Neural crest cell (in vitro differentiated cells): ENCODE results near the gene SMIM24. TPM values are rescaled to one million over a fixed set of nuclear protein-coding genes. Genes with fewer than 3 reads are reported as not detected.
"Not testable (repeated sequence)": the region's sequence is repeated elsewhere in the genome, so short reads cannot be mapped to it uniquely, and the experiment has no call there.

Source experiments
- DNase-seq: peaks from one replicate; pipeline ENCODE4 v3.0.0; 2021; ENCODE audit warnings: low read depth, mixed read lengths, low spot score
- H3K27ac Mint-ChIP-seq: one replicate; pipeline ENCODE4 v1.8.0; 2021; ENCODE audit warnings: mild to moderate bottlenecking, mixed read lengths; ENCODE audit not compliant: unreplicated experiment
- H3K27me3 Mint-ChIP-seq: 2 replicates; pipeline ENCODE4 v1.8.0; 2021; ENCODE audit warnings: low read depth, mild to moderate bottlenecking, mixed read lengths
- H3K36me3 Mint-ChIP-seq: 2 replicates; pipeline ENCODE4 v1.8.0; 2021; ENCODE audit warnings: low read depth, mild to moderate bottlenecking, mixed read lengths
- H3K4me1 Mint-ChIP-seq: 2 replicates; pipeline ENCODE4 v1.8.0; 2021; ENCODE audit warnings: mixed read lengths
- H3K4me3 Mint-ChIP-seq: one replicate; pipeline ENCODE4 v1.8.0; 2021; ENCODE audit warnings: mild to moderate bottlenecking, mixed read lengths
- H3K9me3 Mint-ChIP-seq: 2 replicates; pipeline ENCODE4 v1.8.0; 2021; ENCODE audit warnings: mixed read lengths
- total RNA-seq: library from RNA; stranded (reverse); gene quantifications from 2 replicates; pipeline ENCODE4 v1.2.1, GENCODE V29; 2021
- TF ChIP-seq, protein P1 (sequence below): fragments of 200-600 bp; sonication (generic); conservative IDR thresholded peaks from 2 replicates; pipeline ENCODE4 v1.5.0; 2021; ENCODE audit warnings: antibody characterized with exemption, mild to moderate bottlenecking

SMIM24 gene
- total RNA-seq, 1 donor from 2014 or later = not detected

DNA sequence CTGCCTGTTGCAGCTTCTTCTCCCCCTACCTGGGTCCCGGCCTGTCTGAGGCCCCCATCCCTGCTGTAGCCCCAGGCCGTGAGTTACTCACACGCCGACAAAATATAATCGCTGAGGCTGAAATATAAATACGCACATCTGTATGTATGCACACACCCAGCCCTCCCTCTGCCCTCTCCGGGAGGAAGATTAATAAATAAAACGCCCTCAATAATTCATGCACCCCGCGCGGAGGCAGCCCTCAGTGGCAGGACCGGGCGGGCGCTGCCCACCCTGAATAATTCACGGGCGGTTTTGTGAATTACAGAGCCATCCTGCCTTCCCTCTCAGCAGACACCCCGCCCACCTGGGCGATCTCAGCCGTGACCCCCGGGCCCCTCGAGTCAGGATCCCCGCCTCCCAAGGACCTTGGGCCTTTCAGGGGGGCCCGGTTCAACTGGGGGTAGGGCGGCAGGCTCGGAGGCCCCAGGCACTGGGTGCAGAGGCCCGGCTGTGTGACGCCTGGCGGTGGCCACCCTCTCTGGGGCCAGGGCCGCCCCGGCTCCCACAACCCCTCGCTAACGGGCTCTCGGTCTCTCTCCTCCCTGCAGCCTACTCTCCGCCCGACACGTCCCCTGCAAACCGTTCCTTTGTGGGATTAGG lies 24.2 kb downstream of the SMIM24 start:
- H3K36me3 Mint-ChIP-seq = peaks cover under 1% of the 10 kb centered on the region
- DNase-seq = no peak
- peaks cover 15% of the 10 kb centered on the region for H3K4me1 Mint-ChIP-seq
- H3K4me3 Mint-ChIP-seq = no peak overlapping the region
- no peaks in the 10 kb centered on the region for H3K9me3 Mint-ChIP-seq
- H3K27me3 Mint-ChIP-seq = peaks cover 55% of the 10 kb centered on the region
- TF ChIP-seq, protein P1, sequence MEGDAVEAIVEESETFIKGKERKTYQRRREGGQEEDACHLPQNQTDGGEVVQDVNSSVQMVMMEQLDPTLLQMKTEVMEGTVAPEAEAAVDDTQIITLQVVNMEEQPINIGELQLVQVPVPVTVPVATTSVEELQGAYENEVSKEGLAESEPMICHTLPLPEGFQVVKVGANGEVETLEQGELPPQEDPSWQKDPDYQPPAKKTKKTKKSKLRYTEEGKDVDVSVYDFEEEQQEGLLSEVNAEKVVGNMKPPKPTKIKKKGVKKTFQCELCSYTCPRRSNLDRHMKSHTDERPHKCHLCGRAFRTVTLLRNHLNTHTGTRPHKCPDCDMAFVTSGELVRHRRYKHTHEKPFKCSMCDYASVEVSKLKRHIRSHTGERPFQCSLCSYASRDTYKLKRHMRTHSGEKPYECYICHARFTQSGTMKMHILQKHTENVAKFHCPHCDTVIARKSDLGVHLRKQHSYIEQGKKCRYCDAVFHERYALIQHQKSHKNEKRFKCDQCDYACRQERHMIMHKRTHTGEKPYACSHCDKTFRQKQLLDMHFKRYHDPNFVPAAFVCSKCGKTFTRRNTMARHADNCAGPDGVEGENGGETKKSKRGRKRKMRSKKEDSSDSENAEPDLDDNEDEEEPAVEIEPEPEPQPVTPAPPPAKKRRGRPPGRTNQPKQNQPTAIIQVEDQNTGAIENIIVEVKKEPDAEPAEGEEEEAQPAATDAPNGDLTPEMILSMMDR = no peak
- no peak overlapping the region for H3K27ac Mint-ChIP-seq

DNA sequence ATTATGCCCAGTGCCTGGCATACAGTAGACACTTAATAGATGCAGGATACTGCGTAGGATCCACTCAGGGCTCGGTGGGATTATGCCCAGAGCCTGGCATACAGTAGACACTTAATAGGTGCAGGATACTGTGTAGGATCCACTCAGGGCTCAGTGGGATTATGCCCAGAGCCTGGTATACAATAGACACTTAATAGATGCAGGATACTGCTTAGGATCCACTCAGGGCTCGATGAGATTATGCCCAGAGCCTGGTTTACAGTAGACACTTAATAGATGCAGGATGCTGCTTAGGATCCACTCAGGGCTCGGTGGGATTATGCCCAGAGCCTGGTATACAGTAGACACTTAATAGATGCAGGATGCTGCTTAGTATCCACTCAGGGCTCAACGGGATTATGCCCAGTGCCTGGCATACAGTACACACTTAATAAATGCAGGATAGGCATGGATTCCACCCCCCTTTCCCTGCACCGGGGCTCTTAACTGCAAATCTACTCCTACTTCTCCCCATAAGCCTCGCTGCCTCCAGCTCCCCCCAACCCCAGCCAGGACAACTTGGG lies 24.9 kb downstream of the SMIM24 start:
- Mint-ChIP-seq H3K4me3 (no peak overlapping the region), H3K36me3 (peaks cover 2% of the 10 kb centered on the region), H3K27me3 (peaks cover 57% of the 10 kb centered on the region), H3K27ac (no peak overlapping the region), H3K4me1 (peaks cover 18% of the 10 kb centered on the region), H3K9me3 (no peaks in the 10 kb centered on the region)
- TF ChIP-seq, protein P1 = no peak
- no peak for DNase-seq

DNA sequence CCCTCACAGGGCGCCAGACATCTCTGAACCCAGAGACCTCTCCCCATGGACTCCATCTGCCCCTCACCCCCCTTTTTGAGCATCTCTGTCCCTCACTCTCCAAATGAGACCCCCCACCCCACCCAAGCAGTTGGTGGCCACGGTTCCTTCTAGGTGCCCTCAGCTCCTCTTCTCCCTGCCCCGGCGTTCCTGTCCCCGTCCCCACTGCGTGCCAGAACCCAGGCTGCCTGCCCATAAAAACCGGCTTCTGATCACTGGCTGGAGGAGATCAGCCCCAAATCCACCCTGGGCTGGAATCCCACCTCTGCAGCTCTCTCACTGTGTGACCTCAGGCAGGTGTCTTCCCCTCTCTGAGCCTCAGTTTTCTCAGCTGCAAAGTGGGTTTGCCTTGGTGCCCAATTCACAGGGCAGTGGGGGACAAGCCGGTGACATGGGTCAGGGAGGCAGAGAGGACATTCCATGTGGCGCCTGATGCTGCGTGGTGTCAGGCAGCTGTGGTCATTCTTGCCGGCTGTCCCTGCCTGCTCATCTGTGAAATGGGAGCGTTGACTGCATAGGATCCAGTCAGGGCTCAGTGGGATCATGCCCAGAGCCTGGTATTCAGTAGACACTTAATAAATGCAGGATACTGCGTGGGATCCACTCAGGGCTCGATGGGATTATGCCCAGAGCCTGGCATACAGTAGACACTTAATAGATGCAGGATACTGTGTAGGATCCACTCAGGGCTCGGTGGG lies 25.5 kb downstream of the SMIM24 start:
- no peak for DNase-seq
- Mint-ChIP-seq H3K4me3 (no peak overlapping the region), H3K27me3 (peaks cover 52% of the 10 kb centered on the region), H3K4me1 (peaks cover 18% of the 10 kb centered on the region), H3K27ac (no peak overlapping the region), H3K36me3 (peaks cover 2% of the 10 kb centered on the region), H3K9me3 (no peaks in the 10 kb centered on the region)
- TF ChIP-seq, protein P1 = no peak

DNA sequence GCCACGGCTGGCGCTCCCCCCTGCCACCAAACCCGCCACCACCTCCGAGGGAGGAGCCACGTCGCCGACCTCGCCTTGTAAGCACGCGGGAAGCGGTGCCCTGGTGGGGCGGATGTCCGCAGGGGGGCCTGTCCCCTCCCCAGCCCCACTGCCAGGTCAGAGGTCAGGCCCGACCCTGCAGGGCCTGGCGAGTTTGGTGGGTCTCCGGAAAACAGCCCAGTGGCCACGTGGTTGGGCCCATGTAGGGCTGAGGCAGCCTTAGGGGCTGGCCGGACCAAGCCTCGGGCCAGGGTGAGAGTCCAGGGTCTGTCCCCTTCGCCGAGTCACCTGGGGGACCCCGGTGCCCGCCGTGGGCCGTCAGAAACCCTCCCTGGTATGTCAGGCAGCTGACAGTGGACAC lies 26.5 kb downstream of the SMIM24 start:
- H3K4me1 Mint-ChIP-seq = peaks cover 13% of the 10 kb centered on the region
- no peaks in the 10 kb centered on the region for H3K9me3 Mint-ChIP-seq
- DNase-seq = no peak
- H3K27me3 Mint-ChIP-seq = peaks cover 42% of the 10 kb centered on the region
- H3K4me3 Mint-ChIP-seq = no peak overlapping the region
- TF ChIP-seq, protein P1 = no peak
- no peak overlapping the region for H3K27ac Mint-ChIP-seq
- H3K36me3 Mint-ChIP-seq = peaks cover 2% of the 10 kb centered on the region

DNA sequence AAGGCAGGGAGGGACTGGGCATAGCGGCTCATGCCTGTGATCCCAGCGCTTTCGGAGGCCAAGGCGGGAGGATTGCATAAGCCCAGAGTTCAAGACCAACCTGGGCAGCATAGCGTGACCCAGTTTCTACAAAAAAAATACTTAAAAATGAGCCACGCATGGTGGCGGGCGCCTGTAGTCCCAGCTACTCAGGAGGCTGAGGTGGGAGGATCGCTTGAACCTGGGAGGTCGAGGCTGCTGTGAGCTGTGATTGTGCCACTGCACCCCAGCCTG lies 27.4 kb downstream of the SMIM24 start:
- not testable (repeated sequence) for H3K4me1 Mint-ChIP-seq, H3K36me3 Mint-ChIP-seq, H3K9me3 Mint-ChIP-seq, H3K4me3 Mint-ChIP-seq, DNase-seq, H3K27ac Mint-ChIP-seq
- H3K27me3 Mint-ChIP-seq = peaks cover 40% of the 10 kb centered on the region
